PC-9 (cell line): ENCODE data around the gene PIK3C3. TPM values are rescaled to one million over a fixed set of nuclear protein-coding genes. Genes with fewer than 3 reads are reported as not detected.

Source experiments
- BruUV-seq: library from RNA; stranded (reverse); fragments of 400-500 nt; replicated peaks from 2 replicates; lab custom pipeline; 2021; lab: Mats Ljungman, UMichigan
- CTCF ChIA-PET: fragments of 300-600 bp; sonication (Branson Sonifier 250); formaldehyde crosslinking; loops from one replicate; lab custom pipeline; 2022; ENCODE audit warnings: antibody characterized with exemption; lab: Charles Lee
- POLR2A ChIA-PET: fragments of 300-600 bp; sonication (Branson Sonifier 250); formaldehyde crosslinking; loops from one replicate; lab custom pipeline; 2022; ENCODE audit warnings: antibody characterized with exemption; ENCODE audit not compliant: unreplicated experiment; lab: Charles Lee
- DNase-seq, 2 experiments: peaks; one replicate each; pipeline versions ENCODE4 v3.0.0 to v3.0.0-alpha.2; 2015 to 2022; ENCODE audit warnings: mixed read lengths in 1 of 2
- H2AFZ ChIP-seq: fragments of 200-600 bp; sonication (generic); 2 replicates; pipeline ENCODE4 v1.8.1; 2017; ENCODE audit warnings: antibody characterized with exemption
- H3F3A ChIP-seq: fragments of 200-600 bp; sonication (generic); 2 replicates; pipeline ENCODE4 v1.8.1; 2017; ENCODE audit warnings: antibody characterized with exemption, mild to moderate bottlenecking, low read depth; ENCODE audit not compliant: insufficient read depth
- H3K27ac ChIP-seq: fragments of 200-600 bp; sonication (generic); 2 replicates; pipeline ENCODE4 v1.6.1; 2016; ENCODE audit warnings: mixed run types
- H3K27me3 ChIP-seq: fragments of 200-600 bp; sonication (generic); 2 replicates; pipeline ENCODE4 v1.6.1; 2016; ENCODE audit warnings: low read depth, mixed run types; ENCODE audit not compliant: insufficient read depth
- H3K36me3 ChIP-seq: fragments of 200-600 bp; sonication (generic); 2 replicates; pipeline ENCODE4 v1.6.1; 2016; ENCODE audit warnings: low read depth, mixed run types
- H3K4me1 ChIP-seq: fragments of 200-600 bp; sonication (generic); replicated peaks from 2 replicates; pipeline ENCODE4 v1.6.1; 2016; ENCODE audit warnings: mixed run types; ENCODE audit not compliant: insufficient read depth
- H3K4me2 ChIP-seq: fragments of 200-600 bp; sonication (generic); 2 replicates; pipeline ENCODE4 v1.6.1; 2017; ENCODE audit warnings: mixed run types
- H3K4me3 ChIP-seq: fragments of 200-600 bp; sonication (generic); 2 replicates; pipeline ENCODE4 v1.6.1; 2016; ENCODE audit warnings: mixed run types
- H3K79me2 ChIP-seq: fragments of 200-600 bp; sonication (generic); 2 replicates; pipeline ENCODE4 v1.6.1; 2017; ENCODE audit warnings: low read depth, mixed run types
- H3K9me2 ChIP-seq: fragments of 200-600 bp; sonication (generic); 2 replicates; pipeline ENCODE4 v1.8.1; 2017; ENCODE audit warnings: mild to moderate bottlenecking; ENCODE audit not compliant: insufficient read depth
- H3K9me3 ChIP-seq: fragments of 200-600 bp; sonication (generic); 2 replicates; pipeline ENCODE4 v1.8.1; 2016; ENCODE audit warnings: low read depth; ENCODE audit not compliant: insufficient read depth
- H4K20me1 ChIP-seq: fragments of 200-600 bp; sonication (generic); 2 replicates; pipeline ENCODE4 v1.8.1; 2017; ENCODE audit not compliant: insufficient read depth
- EZH2 ChIP-seq: fragments of 200-600 bp; sonication (generic); IDR thresholded peaks from 2 replicates; pipeline ENCODE4 v1.8.0; 2017; ENCODE audit warnings: antibody characterized with exemption, low read depth
- intact Hi-C: fragments of 100-400 bp; cut with micrococcal nuclease; formaldehyde crosslinking; loops from one replicate; pipeline ENCODE4 v1.10.0; 2022; ENCODE audit not compliant: unreplicated experiment
- total RNA-seq: library from RNA; stranded (reverse); gene quantifications from 2 replicates; pipeline ENCODE4 v1.2.3, GENCODE V29; 2021
- TF ChIP-seq, protein P1 (sequence below): fragments of 200-600 bp; sonication (generic); conservative IDR thresholded peaks from 2 replicates; pipeline ENCODE4 v1.6.1; 2017; ENCODE audit warnings: mixed run types, antibody characterized with exemption, mild to moderate bottlenecking, moderate library complexity

The PIK3C3 gene
- total RNA-seq, 1 experiment from 2014 or later: 31.4 TPM

DNA sequence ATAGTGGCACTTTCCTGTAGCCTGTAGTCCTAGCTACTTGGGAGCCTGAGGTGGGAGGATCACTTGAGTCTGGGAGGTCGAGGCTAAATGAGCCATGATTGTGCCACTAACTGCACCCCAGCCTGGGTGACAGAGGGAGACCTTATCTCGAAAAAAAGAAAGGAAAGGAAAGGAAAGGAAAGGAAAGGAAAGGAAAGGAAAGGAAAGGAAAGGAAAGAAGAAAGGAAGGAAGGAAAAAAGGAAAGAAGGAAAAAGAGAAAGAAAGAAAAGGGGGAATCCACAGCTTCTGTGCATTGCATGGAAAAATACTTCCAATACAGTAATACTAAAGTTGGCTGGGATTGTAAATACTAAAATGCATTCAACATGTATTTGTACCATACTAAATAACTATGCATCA, 12.8 kb upstream of the PIK3C3 start:
- intact Hi-C loops: no loop called here
- H4K20me1 ChIP-seq: no peaks in the 10 kb centered on the region

DNA sequence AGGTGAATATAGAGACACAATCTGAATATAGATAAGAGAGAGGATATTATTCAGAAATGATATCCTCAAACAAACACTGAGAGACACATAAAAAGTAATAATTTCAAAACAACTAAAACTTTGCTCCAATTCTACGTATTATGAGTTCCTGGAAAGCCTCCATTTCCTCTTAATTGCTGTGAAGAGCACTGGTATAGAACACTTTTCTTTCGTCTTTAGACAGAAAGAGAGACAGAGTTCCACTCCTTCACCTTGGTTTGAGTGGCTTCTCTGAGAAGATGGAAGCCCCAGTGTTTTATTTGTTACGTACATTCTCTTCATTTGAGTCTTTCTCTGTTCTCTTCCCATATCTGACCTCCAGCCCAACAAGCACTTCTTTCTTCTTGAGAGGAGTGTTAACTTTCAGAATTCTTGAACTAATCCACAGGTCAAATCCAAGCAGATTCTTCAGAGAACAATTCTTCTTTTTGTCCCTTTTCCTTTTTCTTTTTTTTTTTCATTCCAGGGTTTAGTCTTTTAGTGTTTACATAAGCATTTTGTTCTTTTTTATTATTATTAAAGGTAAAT, 6.4 kb upstream of the PIK3C3 start:
- POLR2A ChIA-PET: no interaction called here
- no peak for DNase-seq
- no peak overlapping the region for H3K27ac ChIP-seq

More for the DNA sequence above, 12.8 kb upstream of the PIK3C3 start:
- Histone ChIP-seq H3K4me1 (peaks cover 23% of the 10 kb centered on the region), H3K27ac (no peak overlapping the region), H3F3A (peaks cover 14% of the 10 kb centered on the region; the same call in 1 of the 2 replicates), H2AFZ (no peak overlapping the region), H3K79me2 (no peaks in the 10 kb centered on the region), H3K36me3 (no peaks in the 10 kb centered on the region), H3K9me3 (no peaks in the 10 kb centered on the region), H3K4me2 (no peak overlapping the region), H3K4me3 (no peak overlapping the region), H3K27me3 (no peaks in the 10 kb centered on the region), H3K9me2 (no peaks in the 10 kb centered on the region; the same call in 1 of the 2 replicates)
- no peak for DNase-seq
- TF ChIP-seq, protein P1, sequence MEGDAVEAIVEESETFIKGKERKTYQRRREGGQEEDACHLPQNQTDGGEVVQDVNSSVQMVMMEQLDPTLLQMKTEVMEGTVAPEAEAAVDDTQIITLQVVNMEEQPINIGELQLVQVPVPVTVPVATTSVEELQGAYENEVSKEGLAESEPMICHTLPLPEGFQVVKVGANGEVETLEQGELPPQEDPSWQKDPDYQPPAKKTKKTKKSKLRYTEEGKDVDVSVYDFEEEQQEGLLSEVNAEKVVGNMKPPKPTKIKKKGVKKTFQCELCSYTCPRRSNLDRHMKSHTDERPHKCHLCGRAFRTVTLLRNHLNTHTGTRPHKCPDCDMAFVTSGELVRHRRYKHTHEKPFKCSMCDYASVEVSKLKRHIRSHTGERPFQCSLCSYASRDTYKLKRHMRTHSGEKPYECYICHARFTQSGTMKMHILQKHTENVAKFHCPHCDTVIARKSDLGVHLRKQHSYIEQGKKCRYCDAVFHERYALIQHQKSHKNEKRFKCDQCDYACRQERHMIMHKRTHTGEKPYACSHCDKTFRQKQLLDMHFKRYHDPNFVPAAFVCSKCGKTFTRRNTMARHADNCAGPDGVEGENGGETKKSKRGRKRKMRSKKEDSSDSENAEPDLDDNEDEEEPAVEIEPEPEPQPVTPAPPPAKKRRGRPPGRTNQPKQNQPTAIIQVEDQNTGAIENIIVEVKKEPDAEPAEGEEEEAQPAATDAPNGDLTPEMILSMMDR: no peak
- TF ChIP-seq EZH2: no peak
- BruUV-seq: no TSS peak
- POLR2A ChIA-PET: no interaction called here
- CTCF ChIA-PET: no interaction called here

GRCh38 chr18:41949206-41949920, 5.7 kb upstream of the PIK3C3 start:
- intact Hi-C loops: no loop called here
- H3K9me2 ChIP-seq: no peaks in the 10 kb centered on the region
- H3K4me1 ChIP-seq: no peaks in the 10 kb centered on the region
- BruUV-seq: no TSS peak
- POLR2A ChIA-PET: no interaction called here
- no peaks in the 10 kb centered on the region for H3K36me3 ChIP-seq
- no peak overlapping the region for H3K4me2 ChIP-seq
- no peak overlapping the region for H2AFZ ChIP-seq
- H3K27me3 ChIP-seq: no peaks in the 10 kb centered on the region
- H3F3A ChIP-seq: no peaks in the 10 kb centered on the region
- H3K27ac ChIP-seq: no peak overlapping the region
- TF ChIP-seq EZH2: no peak
- TF ChIP-seq, protein P1: no peak
- CTCF ChIA-PET: no interaction called here
- H4K20me1 ChIP-seq: no peaks in the 10 kb centered on the region
- H3K4me3 ChIP-seq: no peak overlapping the region
- no peaks in the 10 kb centered on the region for H3K79me2 ChIP-seq
- DNase-seq: no peak
- H3K9me3 ChIP-seq: no peaks in the 10 kb centered on the region

More for the DNA sequence above, 6.4 kb upstream of the PIK3C3 start:
- BruUV-seq: no TSS peak
- CTCF ChIA-PET: no interaction called here
- intact Hi-C loops: no loop called here
- Histone ChIP-seq H3K79me2 (no peaks in the 10 kb centered on the region), H3F3A (no peaks in the 10 kb centered on the region), H3K4me3 (no peak overlapping the region), H3K36me3 (no peaks in the 10 kb centered on the region), H4K20me1 (no peaks in the 10 kb centered on the region), H2AFZ (no peak overlapping the region), H3K4me2 (no peak overlapping the region), H3K4me1 (no peaks in the 10 kb centered on the region), H3K9me3 (no peaks in the 10 kb centered on the region), H3K27me3 (no peaks in the 10 kb centered on the region), H3K9me2 (no peaks in the 10 kb centered on the region)
- TF ChIP-seq, protein P1: no peak
- TF ChIP-seq EZH2: no peak
